AG04450 (cell line): ENCODE measurements around the gene PSMA7. TPM values are rescaled to one million over a fixed set of nuclear protein-coding genes. Genes with fewer than 3 reads are reported as not detected.

Source experiments
- CTCF ChIA-PET: fragments of 300-600, 350-600 bp; formaldehyde crosslinking; extraction: SDS; loops from one replicate; lab custom pipeline; 2022; ENCODE audit warnings: antibody characterized with exemption, inconsistent platforms; lab: Charles Lee
- POLR2A ChIA-PET: fragments of 350-600 bp; formaldehyde crosslinking; extraction: SDS; loops from one replicate; lab custom pipeline; 2021; ENCODE audit warnings: antibody characterized with exemption, inconsistent platforms; lab: Yijun Ruan, JAX
- DNase-seq: peaks from one replicate; pipeline ENCODE4 v3.0.0-alpha.2; 2011; ENCODE audit warnings: low read depth, low spot score
- H3K27ac ChIP-seq: one replicate; pipeline ENCODE4 v1.5.1; 2012; ENCODE audit warnings: low read depth, low read length, control low read depth
- H3K27me3 ChIP-seq: one replicate; pipeline ENCODE4 v1.6.0; 2012; ENCODE audit warnings: low read length; ENCODE audit not compliant: control insufficient read depth, insufficient read depth
- H3K4me3 ChIP-seq: 2 replicates; pipeline ENCODE4 v1.5.1; 2011; ENCODE audit warnings: mild to moderate bottlenecking, low read depth, low read length, control low read depth
- H3K9me3 ChIP-seq: 2 replicates; pipeline ENCODE4 v1.5.1; 2012; ENCODE audit warnings: low read length; ENCODE audit not compliant: control insufficient read depth, insufficient read depth
- polyA plus RNA-seq: library from polyadenylated mRNA; depleted of rRNA; stranded (reverse); fragments of >200 nt; gene quantifications from 2 replicates; pipeline ENCODE4 v1.2.3, GENCODE V29; 2011
- TF ChIP-seq, protein P1 (sequence below): IDR thresholded peaks from 2 replicates; pipeline ENCODE4 v1.5.1; 2011; ENCODE audit warnings: low read depth, low read length, control low read depth, inconsistent platforms

The PSMA7 gene
- polyA plus RNA-seq, 1 experiment, result 368 TPM

DNA sequence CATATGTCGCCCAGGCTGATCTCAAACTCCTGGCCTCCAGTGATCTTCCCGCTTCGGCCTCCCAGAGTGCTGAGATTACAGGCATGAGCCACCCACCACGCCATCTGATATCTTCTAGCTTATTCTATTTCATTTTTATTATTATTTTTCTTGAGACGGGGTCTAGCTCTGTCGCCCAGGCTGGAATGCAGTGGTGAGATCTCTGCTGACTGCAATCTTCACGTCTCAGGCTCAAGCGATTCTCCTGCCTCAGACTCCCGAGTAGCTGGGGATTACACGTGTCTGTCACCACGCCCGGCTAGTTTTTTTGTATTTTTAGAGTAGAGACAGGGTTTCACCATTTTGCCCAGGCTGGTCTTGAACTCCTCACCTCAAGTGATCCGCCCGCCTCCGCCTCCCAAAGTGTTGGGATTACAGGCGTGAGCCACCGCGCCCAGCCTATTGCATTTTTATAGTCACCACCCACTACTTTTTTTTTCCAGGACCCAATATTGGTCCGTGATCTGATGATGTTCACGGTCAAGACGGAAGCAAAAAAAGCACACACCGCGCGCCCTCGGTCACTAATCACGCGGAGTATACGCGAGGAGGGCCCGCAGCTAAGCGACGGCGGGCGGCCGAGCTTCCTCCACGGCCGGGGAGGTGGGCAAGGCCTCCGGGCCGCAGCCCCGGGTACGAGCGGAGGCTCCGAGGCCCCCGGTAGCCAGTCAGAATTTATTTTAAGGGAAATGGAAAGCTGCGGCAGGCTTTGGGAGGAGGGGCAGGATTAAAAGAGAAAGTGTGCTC lies 22.0 kb downstream of the PSMA7 start:
- DNase-seq, result no peak
- CTCF ChIA-PET, result interaction anchor here (0.5 to 1.2 kb wide), 3 partner anchors 95 to 111 kb away, joined by 3 read pairs; no protein-coding TSS in a partner anchor
- TF ChIP-seq, protein P1, sequence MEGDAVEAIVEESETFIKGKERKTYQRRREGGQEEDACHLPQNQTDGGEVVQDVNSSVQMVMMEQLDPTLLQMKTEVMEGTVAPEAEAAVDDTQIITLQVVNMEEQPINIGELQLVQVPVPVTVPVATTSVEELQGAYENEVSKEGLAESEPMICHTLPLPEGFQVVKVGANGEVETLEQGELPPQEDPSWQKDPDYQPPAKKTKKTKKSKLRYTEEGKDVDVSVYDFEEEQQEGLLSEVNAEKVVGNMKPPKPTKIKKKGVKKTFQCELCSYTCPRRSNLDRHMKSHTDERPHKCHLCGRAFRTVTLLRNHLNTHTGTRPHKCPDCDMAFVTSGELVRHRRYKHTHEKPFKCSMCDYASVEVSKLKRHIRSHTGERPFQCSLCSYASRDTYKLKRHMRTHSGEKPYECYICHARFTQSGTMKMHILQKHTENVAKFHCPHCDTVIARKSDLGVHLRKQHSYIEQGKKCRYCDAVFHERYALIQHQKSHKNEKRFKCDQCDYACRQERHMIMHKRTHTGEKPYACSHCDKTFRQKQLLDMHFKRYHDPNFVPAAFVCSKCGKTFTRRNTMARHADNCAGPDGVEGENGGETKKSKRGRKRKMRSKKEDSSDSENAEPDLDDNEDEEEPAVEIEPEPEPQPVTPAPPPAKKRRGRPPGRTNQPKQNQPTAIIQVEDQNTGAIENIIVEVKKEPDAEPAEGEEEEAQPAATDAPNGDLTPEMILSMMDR, result no peak

DNA sequence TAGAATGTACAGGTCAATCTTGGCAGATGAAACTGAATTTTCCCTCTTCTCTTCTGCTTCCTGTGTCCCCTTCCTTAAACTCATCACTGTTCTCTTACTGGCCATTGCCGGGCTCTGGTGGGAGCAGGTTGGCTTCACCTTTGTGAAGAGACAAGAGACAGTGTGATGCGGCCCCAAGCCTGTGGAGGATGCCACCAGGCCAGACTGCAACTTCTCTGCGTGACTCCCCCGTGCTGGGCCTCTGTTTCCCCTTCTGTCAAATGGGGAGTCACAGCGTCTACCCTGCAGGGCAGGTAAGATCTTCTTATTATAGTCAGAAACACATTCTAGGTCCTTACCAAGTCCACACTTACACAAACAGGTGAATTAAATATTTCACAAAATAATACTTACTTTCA lies 22.8 kb downstream of the PSMA7 start:
- no peak for DNase-seq
- Histone ChIP-seq H3K27me3 (peaks cover 25% of the 10 kb centered on the region), H3K27ac (no peak overlapping the region), H3K9me3 (peaks cover 10% of the 10 kb centered on the region), H3K4me3 (no peak overlapping the region)
- ChIA-PET POLR2A (interaction anchor here (1.5 to 2.7 kb wide), 2 partner anchors 20 to 54 kb away, joined by 4 to 27 read pairs; partner anchors contain the start of gene TAF4), CTCF (no interaction called here)
- TF ChIP-seq, protein P1, result no peak

More for the DNA sequence above, 22.0 kb downstream of the PSMA7 start:
- Histone ChIP-seq H3K4me3 (peak overlapping the region; percentile 74), H3K27ac (peak overlapping the region; percentile 89), H3K9me3 (peaks cover 10% of the 10 kb centered on the region), H3K27me3 (peaks cover 21% of the 10 kb centered on the region)
- POLR2A ChIA-PET, result interaction anchor here (0.7 to 2.7 kb wide), 10 partner anchors 14 to 254 kb away, joined by 3 to 27 read pairs (median 4); partner anchors contain the start of gene TAF4

DNA sequence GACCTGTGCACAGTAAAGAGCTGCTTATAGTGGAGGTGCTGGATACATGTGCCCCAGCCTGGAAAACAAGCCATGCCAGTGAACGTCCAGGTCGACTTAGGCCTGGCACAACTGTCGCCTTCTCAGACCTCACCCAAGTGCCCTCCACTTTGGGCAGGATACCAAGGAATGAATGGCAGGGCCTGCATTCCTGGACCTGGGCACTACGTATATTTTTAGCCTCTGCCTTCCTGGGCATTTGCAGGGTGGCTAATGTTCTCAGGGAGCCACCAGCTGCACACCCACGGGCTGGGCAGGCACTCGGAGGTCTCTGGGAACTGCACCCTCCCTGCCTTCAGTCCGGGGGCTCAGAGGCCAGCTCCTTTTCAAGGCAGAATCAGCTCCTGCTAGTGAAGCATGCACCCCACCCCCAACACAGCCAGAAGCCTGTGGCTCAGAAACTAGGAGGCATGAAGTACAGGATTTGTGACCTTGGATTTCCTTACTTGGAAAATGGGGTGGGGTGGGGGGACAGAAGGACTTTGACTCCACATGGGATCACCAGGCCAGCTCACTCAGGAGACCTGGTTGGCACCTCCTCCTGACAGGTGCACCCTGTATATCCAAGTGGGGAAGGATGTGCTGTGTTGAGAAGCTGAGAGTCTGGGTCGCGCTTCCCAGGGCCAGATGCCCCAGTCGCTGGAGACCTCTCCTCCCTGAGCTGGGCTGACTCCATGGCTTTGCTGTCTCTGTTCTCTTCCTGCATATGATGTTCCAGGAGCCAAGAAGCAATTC lies 23.4 kb downstream of the PSMA7 start:
- peaks cover 14% of the 10 kb centered on the region for H3K9me3 ChIP-seq
- ChIA-PET CTCF (interaction anchor here (0.6 kb wide), 1 partner anchor 109 kb away, joined by 3 read pairs; no protein-coding TSS in a partner anchor), POLR2A (no interaction called here)
- TF ChIP-seq, protein P1, result no peak
- DNase-seq, result no peak
- no peak overlapping the region for H3K4me3 ChIP-seq
- peaks cover 27% of the 10 kb centered on the region for H3K27me3 ChIP-seq
- no peak overlapping the region for H3K27ac ChIP-seq

DNA sequence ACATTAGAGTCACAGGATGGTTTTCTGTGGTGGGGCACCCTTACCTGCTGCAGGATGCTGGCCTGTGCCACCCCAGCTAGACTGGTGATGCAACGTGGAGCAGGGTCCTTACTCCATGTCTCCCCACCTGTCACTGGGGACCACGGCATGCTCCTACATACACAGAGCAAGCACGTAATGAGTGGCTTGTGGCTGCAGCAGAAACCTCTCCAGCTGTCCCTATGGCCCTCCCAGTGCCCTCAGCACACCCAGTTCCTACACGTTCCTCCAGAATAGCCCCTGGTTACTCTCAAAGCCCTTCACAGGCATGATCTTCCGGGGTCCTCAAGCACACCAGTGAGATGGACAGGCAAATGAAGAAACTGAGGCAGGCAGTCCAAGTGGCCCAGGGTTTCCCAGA lies 24.1 kb downstream of the PSMA7 start:
- H3K27me3 ChIP-seq, result peaks cover 27% of the 10 kb centered on the region
- TF ChIP-seq, protein P1, result no peak
- ChIA-PET POLR2A (no interaction called here), CTCF (interaction anchor here (0.6 kb wide), 1 partner anchor 108 kb away, joined by 3 read pairs; no protein-coding TSS in a partner anchor)
- H3K27ac ChIP-seq, result no peak overlapping the region
- H3K4me3 ChIP-seq, result no peak overlapping the region
- H3K9me3 ChIP-seq, result peaks cover 17% of the 10 kb centered on the region
- DNase-seq, result no peak
